Activated CD4-positive, CD25-positive, alpha-beta regulatory T cell treated with anti-CD3 and anti-CD28 coated beads, Interleukin-2, amount 50 U/mL, for 24 hours (primary cell): ENCODE data around the gene ALG5.

Source experiments
- ATAC-seq, 2 donors: fragments of 150-1000 bp; cut with Tn5 transposase; one replicate each; pipeline ENCODE4 v1.10.0; 2021; ENCODE audit warnings: mild to moderate bottlenecking in 1 of 2, moderate library complexity in 1 of 2

ALG5 gene

DNA sequence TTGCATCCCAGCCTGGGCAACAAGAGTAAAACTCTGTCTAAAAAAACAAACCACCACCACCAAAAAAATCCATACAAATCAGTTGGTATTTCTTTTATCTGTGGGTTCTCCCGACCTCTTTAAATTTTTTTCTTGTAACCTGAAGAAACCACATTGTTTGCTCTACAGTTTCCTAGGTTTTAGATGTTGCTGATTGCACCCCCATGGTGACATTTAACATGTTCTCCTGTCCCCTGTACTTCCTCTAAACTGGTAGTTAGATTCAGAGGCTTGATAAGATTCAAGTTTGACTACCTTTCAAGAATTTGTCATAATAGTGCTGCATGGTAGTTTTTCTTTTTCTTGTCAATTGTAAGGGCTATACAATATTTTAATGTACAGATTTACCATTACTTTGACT lies 24.0 kb downstream of the ALG5 start:
- no peak for ATAC-seq

DNA sequence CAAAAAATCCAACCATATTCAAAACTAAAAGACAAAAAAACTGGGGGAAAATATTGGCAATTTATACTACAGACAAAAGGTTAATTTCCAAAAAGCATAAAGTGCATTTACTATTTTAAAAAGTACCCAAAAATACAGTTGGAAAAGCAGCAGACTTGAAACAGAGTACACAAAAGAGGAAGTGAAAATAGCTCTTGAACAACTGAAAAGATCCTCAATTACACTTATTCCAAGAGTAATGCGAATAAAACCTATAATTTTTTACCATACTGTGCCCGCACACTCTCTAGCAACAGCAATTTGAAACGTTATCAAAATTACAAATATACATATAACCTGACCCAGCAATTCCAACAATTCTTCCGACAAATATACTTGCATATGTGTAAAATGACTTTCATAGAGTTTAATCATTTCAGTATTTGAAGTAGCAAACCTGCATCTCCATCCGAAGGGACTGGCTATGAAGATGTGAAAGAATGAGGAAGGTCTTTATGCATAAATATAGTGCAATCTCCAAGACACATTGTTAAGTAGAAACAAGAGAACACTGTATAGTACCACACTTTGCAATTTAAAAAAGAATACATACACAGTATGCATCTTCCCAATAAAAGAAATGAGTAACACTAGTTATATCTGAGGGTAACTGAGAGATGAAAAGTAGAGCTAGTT lies 25.4 kb downstream of the ALG5 start:
- ATAC-seq: no peak

DNA sequence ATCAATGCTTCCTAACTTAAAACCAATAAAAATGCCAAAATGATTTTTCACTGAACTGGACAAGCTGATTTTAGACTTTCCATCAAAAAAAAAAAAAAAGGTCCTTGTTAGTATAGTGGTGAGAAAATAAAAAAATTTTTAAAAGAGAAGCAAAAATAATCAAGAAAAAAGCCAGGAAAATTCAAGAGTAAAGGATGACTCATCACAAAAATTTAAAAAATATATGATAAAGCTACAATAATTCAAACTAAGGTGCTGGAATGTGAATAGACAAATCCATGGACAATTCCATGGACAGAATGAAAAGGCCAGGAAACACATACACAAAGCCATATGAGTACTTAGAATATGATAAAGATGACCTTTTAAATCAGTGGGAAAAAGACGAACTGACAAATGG lies 26.1 kb downstream of the ALG5 start:
- ATAC-seq: no peak

DNA sequence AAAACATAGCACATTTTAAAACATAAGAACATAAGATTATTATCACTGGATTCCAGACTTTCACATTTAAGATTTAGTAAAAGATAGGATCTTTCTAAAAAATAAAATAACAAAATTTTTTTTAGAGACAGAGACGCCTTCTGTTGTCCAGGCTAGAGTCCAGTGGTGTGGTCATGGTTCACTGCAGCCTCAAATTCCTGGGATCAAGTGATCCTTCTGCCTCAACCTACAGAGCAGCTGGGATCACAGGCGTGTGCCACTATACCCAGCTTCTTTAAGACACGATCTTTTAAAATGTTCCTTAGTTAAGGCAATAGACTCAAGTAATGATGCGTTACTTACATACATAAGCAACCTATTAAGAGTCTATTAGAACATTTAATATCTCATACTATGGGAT lies 32.7 kb downstream of the ALG5 start:
- no peak for ATAC-seq

DNA sequence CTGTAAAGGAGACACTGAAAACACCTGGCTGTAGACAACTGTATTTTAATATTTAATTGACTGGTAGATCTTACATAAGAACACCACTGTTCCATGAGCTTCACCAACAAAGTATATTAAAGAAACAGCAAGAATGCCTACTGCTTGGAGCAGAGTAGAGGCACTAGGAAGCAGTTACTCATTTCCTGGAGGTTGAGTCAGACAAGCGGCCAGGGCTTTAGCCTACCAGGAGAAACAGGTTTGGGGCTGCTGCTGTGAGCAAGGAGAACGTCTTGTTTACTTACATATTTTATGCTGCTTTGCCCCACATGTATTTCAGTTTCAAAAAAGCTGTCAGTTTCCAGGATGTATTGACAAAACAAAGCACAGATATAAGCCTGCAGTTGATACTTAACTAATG lies 33.4 kb downstream of the ALG5 start:
- no peak for ATAC-seq

DNA sequence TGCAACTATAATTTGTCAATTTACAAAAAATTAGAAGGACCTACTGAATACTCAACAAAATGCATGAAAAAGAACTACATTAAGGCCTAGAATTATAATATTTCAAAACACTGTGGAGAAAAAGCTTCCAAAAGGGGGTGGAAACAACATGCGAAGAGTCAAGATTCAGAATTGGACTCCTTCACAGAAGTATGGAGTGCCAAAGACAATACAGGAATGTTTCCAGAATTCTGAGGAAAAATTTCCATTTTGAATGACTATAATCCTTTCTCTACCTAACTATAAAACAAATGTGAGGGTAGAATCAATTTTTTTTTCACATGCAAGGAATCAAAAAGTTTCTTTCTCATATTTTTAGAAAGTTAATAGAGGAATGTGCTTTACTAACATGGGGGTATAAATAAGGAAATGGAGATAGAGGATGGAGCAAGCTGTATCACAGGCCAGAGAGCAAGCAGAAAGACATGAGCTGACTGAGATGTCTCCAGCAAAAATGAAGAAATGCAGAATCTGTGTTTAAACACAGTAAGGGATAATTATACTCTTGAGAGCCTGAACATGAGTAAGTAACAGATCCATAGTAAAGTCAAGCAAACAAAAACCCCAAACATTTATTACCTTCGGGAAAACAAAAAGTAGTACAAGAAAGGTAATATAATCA lies 39.6 kb downstream of the ALG5 start:
- no peak for ATAC-seq

DNA sequence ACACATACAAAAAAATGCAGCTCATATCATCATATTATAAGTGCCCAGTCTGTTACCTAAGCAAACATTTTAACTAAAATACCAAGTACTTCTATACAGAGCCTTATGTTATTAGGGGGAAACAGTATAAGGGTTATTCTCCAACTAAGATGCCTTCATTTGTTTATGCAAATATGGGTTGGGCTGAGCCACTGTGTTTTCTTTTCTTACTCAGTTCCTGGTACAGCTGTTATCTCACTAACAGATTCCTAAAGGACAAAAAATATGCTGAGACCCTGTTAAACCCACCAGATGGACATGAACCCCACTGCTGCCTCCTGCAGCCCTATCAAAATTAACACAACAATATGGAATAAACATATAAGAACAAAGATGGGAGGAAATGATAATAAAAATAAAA lies 44.6 kb downstream of the ALG5 start:
- no peak for ATAC-seq

DNA sequence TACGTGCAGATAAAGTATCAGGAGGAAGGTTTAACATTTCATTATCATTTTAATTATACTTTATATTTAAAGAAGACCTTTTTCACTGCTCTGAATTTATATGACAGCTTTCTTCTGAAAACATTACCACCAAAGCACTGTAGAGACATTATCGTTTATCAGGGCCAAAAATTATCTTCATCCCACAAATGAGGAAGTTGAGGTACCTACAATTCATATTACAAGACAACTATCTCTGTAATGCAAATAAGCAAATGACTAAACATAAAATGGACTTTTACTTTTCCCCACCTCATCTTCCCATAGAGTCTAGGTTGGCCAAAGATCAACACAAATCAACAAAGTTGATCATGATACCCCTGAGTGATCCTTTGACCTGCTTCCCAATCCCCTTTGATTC lies 48.2 kb downstream of the ALG5 start:
- ATAC-seq: no peak

DNA sequence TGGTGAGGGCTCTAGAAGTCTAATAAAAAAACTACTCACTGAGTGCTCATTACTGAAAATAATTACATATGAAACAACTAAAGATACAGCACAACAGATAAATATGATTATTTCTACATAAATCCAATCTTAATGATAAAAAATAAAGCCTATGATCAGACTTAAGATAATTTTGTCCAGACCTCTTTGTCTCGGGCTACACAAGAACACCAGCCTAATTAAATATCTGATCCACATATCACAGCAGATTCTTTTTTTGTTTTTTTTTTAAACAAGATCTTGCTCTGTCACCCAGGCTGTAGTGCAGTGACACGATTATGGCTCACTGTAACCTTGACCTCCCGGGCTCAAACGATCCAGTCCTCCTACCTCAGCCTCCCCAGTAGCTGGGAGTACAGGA lies 48.8 kb downstream of the ALG5 start:
- ATAC-seq: no peak

DNA sequence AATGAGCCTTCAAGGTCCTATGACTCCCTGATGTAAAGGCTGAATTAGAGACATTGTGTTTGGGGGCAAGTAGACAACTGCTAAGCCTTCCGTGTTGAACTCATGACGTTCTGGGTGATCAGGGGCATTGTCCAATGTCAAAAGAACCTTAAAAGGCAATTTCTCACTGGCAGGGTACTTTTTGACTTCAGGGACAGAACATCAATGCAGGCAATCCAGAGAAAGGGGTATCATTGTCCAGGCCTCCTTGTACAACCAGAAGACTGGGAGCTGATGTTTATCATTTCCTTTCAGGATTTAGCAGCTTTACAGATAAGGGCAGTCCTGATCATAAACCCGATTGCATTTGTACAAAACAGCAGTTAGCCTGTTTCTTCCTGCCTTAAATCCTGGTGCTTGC lies 54.1 kb downstream of the ALG5 start:
- ATAC-seq: no peak

DNA sequence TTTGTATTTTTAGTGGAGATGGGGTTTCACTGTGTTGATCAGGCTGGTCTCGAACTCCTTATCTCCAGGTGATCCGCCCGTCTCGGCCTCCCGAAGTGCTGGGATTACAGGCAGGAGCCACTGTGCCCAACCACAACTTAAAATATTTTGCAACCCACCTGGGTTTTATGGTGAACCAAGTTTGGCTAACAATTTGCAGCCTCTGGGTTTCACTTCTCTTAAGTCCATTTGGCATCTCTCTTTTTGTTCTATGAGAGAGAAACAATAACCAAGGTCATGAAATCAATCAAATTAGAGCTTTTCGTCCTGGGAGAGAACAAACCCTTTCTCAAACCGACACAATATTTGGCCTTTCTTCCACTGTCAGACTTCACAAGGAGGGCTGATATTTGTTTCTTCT lies 73.5 kb downstream of the ALG5 start:
- no peak for ATAC-seq

DNA sequence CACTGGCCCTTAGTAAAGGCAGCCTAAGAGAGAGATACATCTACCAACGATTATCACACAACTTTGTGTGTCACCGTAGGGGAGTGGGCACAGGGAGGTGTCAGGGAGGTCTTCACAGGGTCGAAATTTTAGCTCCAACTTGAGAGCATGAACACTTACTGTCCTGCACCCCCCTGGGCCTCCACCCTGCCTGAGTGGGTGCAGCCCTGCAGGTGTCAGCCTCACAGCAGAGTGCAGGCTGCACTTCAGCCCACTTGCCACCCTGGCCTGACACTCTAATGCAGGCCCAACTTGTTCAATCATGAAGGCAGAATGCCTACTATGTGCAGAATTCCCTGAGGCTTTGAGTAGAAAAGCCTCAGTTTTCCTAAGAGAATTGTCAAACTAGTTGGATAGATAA lies 75.1 kb downstream of the ALG5 start:
- ATAC-seq: no peak

DNA sequence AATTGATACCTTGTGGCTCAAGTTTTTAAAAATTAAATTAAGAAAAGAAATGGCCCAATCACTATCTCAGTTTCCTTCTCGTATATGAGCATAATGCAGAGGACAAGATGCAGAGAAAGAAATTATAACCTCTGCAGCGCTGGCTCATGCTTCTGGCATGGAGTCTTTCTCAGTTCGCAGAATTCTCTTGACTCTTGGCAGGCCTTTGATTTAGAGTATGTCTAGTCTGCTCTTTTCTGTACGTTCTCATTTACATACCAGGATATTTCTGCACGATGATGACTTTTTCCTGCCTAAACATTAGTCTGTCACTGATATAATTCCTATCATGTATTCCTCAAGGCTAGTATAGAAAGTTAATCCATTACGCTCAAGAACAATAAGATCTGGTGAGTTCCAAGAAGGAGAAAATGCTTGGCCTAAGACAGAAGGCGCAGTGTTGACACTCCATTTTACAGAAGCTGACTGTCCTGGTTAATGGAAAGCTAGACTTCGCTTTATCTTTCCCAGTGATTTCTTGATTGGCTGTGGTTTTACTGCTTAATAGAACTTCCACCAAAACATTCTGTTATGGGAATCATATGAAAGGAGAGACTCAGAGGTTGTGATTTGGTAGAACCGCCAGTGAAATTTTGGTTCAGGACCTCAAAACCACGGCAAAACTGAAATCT lies 77.4 kb downstream of the ALG5 start:
- ATAC-seq: no peak

DNA sequence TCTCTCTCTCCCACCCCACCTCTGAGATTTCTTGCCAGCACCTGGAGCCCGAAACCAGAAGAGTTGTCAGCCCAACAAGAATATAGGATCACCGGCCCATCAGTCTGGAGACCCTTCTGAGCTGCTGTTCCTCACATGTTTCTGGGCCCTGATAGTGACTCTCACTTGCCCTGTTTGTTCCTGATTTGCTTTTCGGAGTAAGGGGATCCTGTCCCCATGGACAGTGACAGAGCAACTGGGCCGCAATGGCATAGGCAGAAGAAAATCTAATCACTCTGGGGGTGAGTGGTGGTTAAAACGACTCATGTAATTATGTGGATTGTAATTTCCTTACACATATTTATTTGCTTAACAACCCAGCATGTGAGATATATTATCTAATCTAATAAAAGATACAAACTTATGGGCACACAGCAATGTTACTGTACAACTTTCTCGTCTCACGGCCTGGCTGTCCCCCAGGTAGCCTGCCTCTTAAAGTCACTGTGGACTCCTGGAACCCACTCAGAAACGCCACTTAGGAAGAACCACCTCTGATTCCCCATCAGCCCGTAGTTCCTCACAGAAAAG lies 78.4 kb downstream of the ALG5 start:
- ATAC-seq: no peak

DNA sequence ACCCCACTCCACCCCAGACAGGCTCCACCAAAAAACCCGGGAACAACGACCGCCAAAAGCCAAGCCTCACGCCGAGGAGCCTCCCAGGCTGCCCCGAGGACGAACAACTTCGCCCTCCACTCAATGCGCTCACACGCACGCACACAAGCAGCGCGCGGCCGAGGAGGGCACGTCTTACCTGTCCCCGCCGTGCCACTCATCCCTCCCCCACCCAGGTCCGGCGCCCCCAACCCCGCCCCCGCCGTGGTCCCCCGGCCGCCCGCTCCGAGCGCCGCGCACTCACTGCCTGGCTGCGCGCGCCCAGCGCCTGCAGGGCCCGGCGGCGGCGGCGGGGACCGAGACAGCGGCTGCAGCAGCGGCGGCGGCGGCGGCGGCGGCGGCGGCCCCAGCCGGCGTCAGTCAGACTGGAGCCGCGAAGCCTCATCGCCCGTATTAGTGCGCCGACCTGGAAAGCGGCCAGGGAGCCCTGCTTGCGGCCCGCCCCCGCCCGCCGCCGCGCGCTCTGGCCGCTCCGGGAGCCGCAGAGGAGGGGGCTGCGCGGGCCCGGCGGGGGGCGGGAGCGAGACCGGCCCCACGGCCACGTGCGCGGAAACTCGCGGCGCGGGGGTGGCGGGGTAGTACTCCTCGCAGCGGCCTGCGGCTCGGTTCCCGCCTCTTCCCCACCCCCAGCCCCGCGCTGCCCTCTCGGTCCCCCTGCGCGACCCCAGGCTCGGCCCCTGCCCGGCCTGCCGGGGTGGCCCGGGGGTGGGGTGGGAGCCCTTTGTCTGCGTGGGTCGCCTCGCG lies 79.1 kb downstream of the ALG5 start, which contains the start of gene SMAD9:
TSS of gene SMAD9 (minus strand) at position 406 of the 783 bp plus-strand sequence. CDS start 40,549 bp downstream, outside the sequence.
- ATAC-seq: peak; percentile 32 to 55

DNA sequence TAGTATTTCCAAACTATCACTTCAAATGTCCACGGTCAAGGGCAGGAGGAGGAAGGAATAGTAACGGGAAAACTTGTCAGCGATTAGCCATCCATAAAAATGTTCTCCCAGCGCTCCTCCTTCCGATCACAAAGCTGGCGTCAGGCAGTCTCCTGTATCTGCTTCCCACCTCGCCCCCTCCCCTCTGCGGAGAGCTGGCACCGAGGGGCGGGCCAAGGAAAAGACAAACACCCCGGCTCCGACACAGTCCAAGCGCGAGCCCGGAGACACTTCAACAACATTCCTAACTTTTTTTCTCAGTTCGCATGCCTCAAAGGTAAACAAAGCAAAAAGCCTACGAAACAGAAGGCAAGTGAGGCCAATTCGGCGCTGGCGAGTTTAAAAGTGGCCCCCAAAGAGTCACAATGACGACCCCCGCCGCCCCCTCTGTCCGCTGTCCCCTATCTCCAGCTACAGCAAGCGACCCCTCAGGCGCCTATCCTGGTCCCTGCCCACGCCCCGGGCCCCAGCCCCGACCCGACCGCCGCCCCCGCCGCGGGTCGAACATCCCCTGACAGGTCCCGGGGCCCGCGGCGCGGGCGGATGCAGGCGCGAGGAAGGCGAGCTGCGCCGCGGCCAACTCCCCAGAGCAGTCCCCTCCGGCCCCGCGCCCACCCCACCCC lies 79.8 kb downstream of the ALG5 start:
- no peak for ATAC-seq

DNA sequence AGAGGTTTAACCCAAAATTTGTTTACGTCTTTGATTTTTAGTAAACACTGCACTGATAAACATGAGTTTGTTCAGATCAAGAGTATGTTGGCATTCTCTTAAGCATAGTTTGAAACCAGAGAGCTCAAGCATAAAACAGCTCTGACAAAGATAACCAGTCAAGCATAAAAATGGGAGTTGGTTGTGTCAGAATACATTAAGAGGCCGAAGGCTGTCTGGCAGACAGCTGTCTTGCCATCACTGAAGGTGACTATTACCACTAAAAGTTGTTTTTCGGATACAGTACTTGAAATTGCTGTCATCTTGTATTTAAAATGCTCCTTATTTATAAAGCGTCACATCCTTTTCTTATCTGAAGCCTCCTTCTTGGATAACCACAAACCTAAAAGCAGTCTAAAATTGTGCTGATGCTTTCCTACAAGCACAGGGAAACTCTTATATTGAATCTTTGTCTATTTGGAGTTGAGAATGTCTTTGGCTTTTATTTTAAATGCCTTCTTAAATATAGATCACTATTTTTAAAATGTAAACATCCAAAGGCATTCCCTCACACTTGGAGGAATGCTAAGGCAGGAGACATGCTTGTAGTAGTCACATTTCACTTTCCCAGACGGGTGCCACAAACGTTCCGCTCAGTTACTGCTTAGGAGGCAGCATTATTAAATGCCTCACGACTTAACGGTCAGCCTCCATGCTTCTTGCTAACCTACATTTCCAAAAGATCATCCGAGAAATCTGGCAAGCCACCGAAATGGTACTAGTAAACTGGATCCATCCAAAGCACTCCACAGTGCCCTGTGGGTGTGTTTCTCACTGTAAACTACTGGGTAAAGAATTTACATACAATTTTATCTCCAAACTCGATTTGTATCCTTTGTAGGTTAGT lies 80.7 kb downstream of the ALG5 start:
- no peak for ATAC-seq

DNA sequence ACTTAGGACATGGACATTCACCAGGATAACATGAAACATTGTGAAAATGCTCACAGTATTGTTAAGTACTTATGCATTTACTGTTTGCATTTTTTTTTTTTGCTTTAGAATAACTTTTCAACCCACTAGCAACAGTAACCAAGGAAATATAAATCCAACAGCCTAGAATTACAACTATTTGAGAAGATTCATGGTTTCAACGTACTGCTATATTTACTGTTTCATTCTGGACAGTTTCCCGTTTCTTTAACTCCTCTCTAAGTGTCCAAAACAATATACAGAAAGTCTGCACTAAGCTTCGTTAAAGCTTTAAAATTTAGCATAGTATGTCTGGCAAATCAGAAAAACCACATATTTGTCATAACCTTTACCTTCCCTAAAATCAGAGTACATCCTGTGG lies 81.8 kb downstream of the ALG5 start:
- ATAC-seq: no peak

DNA sequence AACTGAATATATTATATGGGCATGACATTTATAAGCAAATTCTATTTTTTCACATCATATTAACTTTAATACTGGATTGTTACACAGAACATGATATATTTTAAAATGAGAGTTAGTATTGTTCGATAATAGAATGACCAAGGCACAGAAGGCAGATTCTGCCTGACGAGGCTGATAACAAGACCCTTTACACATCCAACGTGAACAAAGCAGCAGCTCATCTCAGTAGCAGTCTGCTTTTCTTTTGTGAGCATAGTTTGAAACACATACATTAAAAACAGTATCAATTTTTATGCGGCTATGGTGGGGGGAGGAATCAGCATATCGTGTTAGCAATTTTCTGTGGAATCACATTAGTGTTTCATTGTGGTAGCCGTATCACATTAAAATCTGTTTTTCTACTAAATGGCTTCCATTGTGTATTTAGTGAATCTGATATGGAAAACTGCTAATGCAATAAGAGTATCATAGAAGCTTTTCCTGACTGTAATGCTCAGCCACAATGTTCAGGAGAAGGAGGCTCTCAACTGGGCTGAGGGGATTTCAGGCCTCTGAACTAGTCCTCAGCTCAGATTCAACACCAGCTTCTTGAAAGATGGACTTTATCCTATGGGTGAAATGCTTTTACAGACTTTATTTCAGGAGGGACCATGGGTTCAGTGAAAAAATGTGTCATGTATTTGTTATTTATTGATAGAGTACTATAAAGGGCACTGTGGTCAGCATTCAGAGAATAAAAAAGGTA lies 83.1 kb downstream of the ALG5 start:
- ATAC-seq: no peak

DNA sequence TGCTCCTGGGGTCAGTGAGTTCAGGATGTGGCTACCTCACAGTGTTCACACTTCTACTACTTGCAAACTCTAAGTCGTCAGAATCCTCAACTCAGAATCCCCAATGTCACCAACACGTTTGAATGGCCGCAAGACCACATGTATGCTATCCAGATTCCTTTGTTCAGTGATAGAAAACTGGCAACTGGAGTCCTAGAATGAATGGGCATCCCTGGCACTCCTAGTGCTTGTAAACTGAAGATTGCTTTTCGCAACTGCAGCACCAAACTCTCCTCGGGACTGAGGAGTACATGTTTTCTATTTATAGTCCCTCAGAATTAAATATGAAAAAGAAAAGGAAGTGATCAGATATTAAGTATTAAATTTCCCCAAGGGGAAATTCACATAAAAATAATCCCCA lies 84.0 kb downstream of the ALG5 start:
- no peak for ATAC-seq

DNA sequence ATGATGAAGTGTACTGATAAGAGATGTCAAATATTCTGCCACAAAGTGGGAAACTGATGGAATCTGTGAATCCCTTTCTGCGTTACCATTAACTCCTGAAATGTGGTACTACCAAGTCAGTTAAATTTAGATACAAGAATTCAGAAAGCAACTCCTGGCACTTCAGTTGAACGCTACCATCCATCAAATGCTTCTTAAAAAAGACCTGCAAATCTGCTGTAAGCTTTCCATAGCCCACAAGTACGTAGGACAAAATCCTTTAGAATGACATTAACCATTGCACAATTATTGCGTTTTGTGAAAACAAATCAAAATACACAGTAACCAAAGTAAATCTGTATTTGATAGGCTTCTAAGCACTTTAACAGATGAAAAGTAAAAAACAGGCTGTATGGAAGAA lies 84.5 kb downstream of the ALG5 start:
- ATAC-seq: no peak
